GM18505 (cell line): Measurements from ENCODE around the gene STRIT1.
"Not testable (repeated sequence)": the region's sequence is repeated elsewhere in the genome, so short reads cannot be mapped to it uniquely, and the experiment has no call there.

Source experiments
- ATAC-seq: cut with Tn5 transposase; IDR thresholded peaks from one replicate; pipeline ENCODE4 v1.9.1; 2021; ENCODE audit not compliant: unreplicated experiment
- POLR2A ChIP-seq: IDR thresholded peaks from 4 replicates; pipeline ENCODE4 v1.6.1; 2011; ENCODE audit warnings: borderline replicate concordance; ENCODE audit not compliant: insufficient read depth, insufficient read length; ENCODE audit errors: extremely low read depth

The STRIT1 gene

GRCh38 chr3:155302891-155303290, 9.4 kb upstream of the STRIT1 start:
- TF ChIP-seq POLR2A, result no peak
- no peak for ATAC-seq

DNA sequence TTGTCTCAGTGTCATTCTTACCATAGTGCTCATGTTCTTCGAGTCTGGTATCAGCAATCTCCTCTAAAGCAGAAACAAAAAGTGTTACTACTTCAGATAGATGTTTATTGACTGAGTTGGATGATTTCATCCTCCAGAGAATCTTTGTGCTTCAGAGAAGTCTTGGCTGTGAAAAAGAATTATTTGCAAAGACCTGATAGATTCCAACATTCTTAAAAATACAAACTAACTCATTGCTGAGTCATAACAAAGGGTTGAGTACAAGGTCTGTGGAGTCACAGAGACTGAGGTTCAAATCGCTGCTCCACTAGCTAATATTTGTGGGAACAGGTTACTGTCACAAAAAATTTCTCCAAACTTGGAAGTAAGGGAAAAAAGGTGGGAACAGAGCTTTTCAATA, 9.0 kb upstream of the STRIT1 start:
- no peak for TF ChIP-seq POLR2A

GRCh38 chr3:155297100-155297499, 3.6 kb upstream of the STRIT1 start:
- TF ChIP-seq POLR2A, result no peak
- ATAC-seq, result no peak

More for the DNA sequence above, 9.0 kb upstream of the STRIT1 start:
- no peak for ATAC-seq

GRCh38 chr3:155296413-155296812, 2.9 kb upstream of the STRIT1 start:
- no peak for TF ChIP-seq POLR2A
- ATAC-seq, result no peak

DNA sequence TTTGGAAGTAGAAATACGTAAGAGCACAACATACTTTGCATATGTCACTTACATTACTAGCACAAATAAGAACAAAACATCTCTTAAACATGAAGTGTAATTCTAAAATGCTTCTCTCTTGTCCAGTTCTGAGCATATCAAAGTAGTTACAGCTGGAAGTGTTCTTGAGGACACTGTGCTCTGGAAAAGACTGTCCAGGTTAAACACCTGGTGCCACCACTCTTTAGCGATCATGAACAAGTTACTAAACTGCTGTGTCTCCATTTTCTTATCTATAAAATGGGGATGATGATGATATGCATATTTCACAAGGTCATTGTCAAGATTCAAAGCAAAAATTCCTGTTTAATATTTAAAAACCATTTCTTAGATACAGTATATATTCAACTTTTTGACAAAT, 790 bp downstream of the STRIT1 start:
- ATAC-seq, result no peak
- no peak for TF ChIP-seq POLR2A

DNA sequence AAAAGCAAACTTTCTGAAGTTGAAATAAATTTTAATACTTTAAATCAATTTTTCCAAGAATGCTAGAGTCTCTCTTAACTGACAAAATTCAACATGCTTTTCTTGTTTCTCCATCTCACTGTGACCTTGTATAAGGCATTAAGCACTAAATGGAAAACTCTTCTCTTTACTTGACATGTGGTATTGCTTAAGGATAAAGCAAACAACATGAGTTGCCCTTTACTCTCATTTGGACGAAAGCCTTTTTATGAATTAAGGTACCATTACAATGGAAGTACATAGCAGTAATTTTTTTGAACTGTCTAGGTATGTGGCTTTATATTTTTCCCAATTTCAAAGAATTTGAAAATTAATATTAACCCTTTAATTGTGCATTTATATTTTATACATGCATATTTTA, 1.4 kb downstream of the STRIT1 start:
- no peak for TF ChIP-seq POLR2A

GRCh38 chr3:155286736-155287135, 6.7 kb downstream of the STRIT1 start:
- no peak for TF ChIP-seq POLR2A
- no peak for ATAC-seq

More for the DNA sequence above, 1.4 kb downstream of the STRIT1 start:
- ATAC-seq, result no peak

DNA sequence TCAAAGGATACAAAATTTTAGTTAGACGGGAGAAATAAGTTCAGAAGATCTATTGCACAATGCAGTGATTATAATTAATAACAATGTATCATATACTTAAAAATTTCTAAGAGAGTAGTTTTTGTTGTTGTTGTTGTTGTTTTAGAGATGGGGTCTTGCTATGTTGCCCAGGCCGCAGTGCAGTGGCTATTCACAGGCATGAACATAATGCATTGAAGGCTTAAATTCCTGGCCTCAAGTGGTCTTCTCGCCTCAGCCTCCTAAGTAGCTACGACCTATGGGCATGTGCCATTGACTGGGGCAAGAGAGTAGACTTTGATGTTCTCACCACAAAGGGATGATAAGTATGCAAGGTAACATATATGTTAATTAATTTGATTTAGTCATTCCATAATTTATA, 7.5 kb downstream of the STRIT1 start:
- no peak for ATAC-seq
- no peak for TF ChIP-seq POLR2A

- no peak for TF ChIP-seq POLR2A
- no peak for ATAC-seq
These were observed 10.1 kb downstream of the STRIT1 start for GRCh38 chr3:155283092-155284056.

DNA sequence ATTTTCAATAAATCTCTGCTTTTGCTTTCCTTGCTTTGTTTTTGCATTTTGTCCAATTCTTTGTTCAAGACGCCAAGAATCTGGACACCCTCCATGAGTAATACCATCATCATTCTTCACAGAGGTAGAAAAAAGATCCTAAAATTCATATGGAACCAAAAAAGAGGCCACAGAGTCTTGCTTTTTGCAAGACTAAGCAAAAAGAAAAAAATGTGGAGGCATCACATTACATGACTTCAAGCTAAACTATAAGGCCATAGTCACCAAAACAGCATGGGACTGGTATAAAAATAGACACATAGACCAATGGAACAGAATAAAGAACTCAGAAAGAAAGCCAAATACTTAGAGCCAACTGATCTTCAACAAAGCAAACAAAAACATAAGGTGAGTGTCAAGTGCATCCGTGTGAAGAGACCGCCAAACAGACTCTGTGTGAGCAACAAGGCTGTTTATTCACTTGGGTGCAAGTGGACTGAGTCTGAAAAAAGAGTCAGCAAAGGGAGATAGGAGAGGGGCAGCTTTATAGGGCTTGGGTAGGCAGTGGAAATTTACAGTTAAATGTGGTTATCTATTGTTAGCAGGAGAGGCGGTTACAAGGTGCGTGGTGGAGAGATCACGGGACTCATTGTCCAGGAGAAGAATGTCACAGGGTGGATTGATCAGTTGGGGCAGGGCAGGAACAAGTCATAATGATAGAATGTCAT, 10.9 kb downstream of the STRIT1 start:
- TF ChIP-seq POLR2A, result no peak
- ATAC-seq, result no peak

DNA sequence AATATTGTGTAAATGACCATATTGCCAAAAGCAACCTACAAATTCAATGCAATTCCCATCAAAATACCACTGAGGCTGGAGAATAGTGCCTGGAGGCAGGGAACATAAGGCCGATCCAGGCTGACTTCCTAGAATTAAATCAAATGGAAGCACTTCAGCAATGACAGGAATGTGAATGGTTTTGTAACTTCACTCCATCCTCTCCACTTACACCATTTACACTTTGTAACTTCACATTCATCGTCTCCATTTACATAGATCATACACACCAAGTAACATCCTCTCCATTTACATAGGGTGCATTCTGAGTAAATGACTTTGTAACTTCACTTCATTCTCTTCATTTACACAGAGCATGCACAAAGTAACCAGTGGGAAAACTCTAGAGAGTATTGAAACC, 11.6 kb downstream of the STRIT1 start:
- ATAC-seq, result no peak
- no peak for TF ChIP-seq POLR2A

GRCh38 chr3:155276089-155276488, 17.4 kb downstream of the STRIT1 start:
- not testable (repeated sequence) for ATAC-seq

GRCh38 chr3:155275159-155275754, 18.2 kb downstream of the STRIT1 start:
- ATAC-seq, result not testable (repeated sequence)

DNA sequence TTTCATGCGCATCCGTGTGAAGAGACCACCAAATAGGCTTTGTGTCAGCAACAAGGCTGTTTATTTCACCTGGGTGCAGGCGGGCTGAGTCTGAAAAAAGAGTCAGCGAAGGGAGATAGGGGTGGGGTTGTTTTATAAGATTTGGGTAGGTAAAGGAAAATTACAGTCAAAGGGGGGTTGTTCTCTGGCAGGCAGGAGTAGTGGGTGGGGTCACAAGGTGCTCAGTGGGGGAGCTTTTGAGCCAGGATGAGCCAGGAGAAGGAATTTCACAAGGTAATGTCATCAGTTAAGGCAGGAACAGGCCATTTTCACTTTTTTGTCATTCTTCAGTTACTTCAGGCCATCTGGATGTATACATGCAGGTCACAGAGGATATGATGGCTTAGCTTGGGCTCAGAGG, 19.0 kb downstream of the STRIT1 start:
- not testable (repeated sequence) for ATAC-seq

GRCh38 chr3:155271343-155271613, 22.2 kb downstream of the STRIT1 start:
- no peak for TF ChIP-seq POLR2A
- ATAC-seq, result no peak
